Lower leg skin (tissue), 3 donors: ENCODE results near the gene LIN37.

ENCODE experiments used
- POLR2A ChIP-seq, 2 donors: fragments of 450-650 bp; IDR thresholded peaks; one replicate each; pipeline ENCODE4 v1.6.1; 2016 to 2017; ENCODE audit warnings: antibody characterized with exemption in 2 of 2, mild to moderate bottlenecking in 1 of 2, moderate library complexity in 1 of 2
- TF ChIP-seq, protein P1 (sequence below), 3 donors: fragments of 450-650 bp; IDR thresholded peaks; one replicate each; pipeline ENCODE4 v1.5.1; 2016; ENCODE audit warnings: antibody characterized with exemption in 3 of 3, mild to moderate bottlenecking in 3 of 3, moderate library complexity in 2 of 3

GRCh38 chr19:35713506-35713850, 34.9 kb upstream of the LIN37 start:
- TF ChIP-seq POLR2A (IDR thresholded peaks at IDR 0.05) = no peak
- TF ChIP-seq, protein P1, sequence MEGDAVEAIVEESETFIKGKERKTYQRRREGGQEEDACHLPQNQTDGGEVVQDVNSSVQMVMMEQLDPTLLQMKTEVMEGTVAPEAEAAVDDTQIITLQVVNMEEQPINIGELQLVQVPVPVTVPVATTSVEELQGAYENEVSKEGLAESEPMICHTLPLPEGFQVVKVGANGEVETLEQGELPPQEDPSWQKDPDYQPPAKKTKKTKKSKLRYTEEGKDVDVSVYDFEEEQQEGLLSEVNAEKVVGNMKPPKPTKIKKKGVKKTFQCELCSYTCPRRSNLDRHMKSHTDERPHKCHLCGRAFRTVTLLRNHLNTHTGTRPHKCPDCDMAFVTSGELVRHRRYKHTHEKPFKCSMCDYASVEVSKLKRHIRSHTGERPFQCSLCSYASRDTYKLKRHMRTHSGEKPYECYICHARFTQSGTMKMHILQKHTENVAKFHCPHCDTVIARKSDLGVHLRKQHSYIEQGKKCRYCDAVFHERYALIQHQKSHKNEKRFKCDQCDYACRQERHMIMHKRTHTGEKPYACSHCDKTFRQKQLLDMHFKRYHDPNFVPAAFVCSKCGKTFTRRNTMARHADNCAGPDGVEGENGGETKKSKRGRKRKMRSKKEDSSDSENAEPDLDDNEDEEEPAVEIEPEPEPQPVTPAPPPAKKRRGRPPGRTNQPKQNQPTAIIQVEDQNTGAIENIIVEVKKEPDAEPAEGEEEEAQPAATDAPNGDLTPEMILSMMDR (IDR thresholded peaks at IDR 0.05) = no peak
